B cell (primary cell): ENCODE results near the gene WBP2. TPM values are rescaled to one million over a fixed set of nuclear protein-coding genes. Genes with fewer than 3 reads are reported as not detected.

Source experiments
- ATAC-seq: fragments of 200-7000 bp; cut with Tn5 transposase; one replicate; pipeline ENCODE4 v1.10.0; 2021; ENCODE audit warnings: low read depth, mild to moderate bottlenecking, moderate number of reproducible peaks, moderate library complexity
- CTCF ChIA-PET: fragments of 350-600 bp; sonication (Branson Sonifier 250); formaldehyde crosslinking; loops from one replicate; lab custom pipeline; 2021; ENCODE audit warnings: antibody characterized with exemption, inconsistent platforms; lab: Charles Lee
- POLR2A ChIA-PET: fragments of 350-600 bp; sonication (Branson Sonifier 250); formaldehyde crosslinking; loops from one replicate; lab custom pipeline; 2021; ENCODE audit warnings: antibody characterized with exemption; lab: Charles Lee
- DNase-seq: peaks from one replicate; pipeline ENCODE4 v3.0.0; 2013
- H2AFZ ChIP-seq: 2 replicates; pipeline ENCODE4 v1.6.1; 2012; ENCODE audit warnings: mild to moderate bottlenecking, low read depth, low read length; ENCODE audit not compliant: insufficient read depth, poor library complexity, severe bottlenecking
- H3K27ac ChIP-seq, 2 donors: 1 replicate in 1 of 2; 2 replicates in 1 of 2; pipeline ENCODE4 v1.5.1; 2012 to 2013; ENCODE audit warnings: low read length in 2 of 2, mild to moderate bottlenecking in 2 of 2, moderate library complexity in 1 of 2
- H3K27me3 ChIP-seq, 4 experiments: fragments of 200-600 bp in 1 of 4; sonication (generic) in 1 of 4; replicated peaks in 1 of 4; 1 replicate in 2 of 4; 2 replicates in 2 of 4; pipeline versions ENCODE4 v1.6.1 to v1.7.0; 2013 to 2016; ENCODE audit warnings: low read length in 3 of 4, mild to moderate bottlenecking in 2 of 4, mixed read lengths in 1 of 4, moderate library complexity in 1 of 4; ENCODE audit not compliant: insufficient read depth in 4 of 4, control insufficient read depth in 3 of 4; ENCODE audit errors: control extremely low read depth in 1 of 4
- H3K36me3 ChIP-seq, 2 experiments: replicated peaks in 1 of 2; 1 replicate in 1 of 2; 2 replicates in 1 of 2; pipeline versions ENCODE4 v1.6.1 to v1.7.1; 2013; ENCODE audit warnings: low read length in 1 of 2; ENCODE audit not compliant: insufficient read depth in 2 of 2, control insufficient read depth in 1 of 2; ENCODE audit errors: control extremely low read depth in 1 of 2, extremely low read depth in 1 of 2
- H3K4me1 ChIP-seq, 2 donors: fragments of 200-600 bp in 1 of 2; sonication (generic) in 1 of 2; 1 replicate in 1 of 2; 2 replicates in 1 of 2; pipeline versions ENCODE4 v1.5.1 to v1.6.1; 2013 to 2017; ENCODE audit warnings: low read length in 2 of 2; ENCODE audit not compliant: control insufficient read depth in 2 of 2, insufficient read depth in 2 of 2
- H3K4me2 ChIP-seq: replicated peaks from 2 replicates; pipeline ENCODE3; 2012; ENCODE audit warnings: mild to moderate bottlenecking, low read depth, low read length; ENCODE audit not compliant: poor library complexity, severe bottlenecking
- H3K4me3 ChIP-seq, 5 experiments: fragments of 200-600 bp in 1 of 5; sonication (generic) in 1 of 5; 1 replicate in 3 of 5; 2 replicates in 2 of 5; pipeline versions ENCODE4 v1.5.1 to v1.7.0; 2011 to 2016; ENCODE audit warnings: low read length in 4 of 5, mild to moderate bottlenecking in 4 of 5, low read depth in 2 of 5, control low read depth in 1 of 5, moderate library complexity in 1 of 5; ENCODE audit not compliant: insufficient read depth in 1 of 5; ENCODE audit errors: control extremely low read depth in 1 of 5, extremely low read depth in 1 of 5
- H3K79me2 ChIP-seq: fragments of 200-600 bp; sonication (generic); one replicate; pipeline ENCODE4 v1.6.0; 2016; ENCODE audit warnings: low read length; ENCODE audit not compliant: control insufficient read depth, insufficient read depth
- H3K9ac ChIP-seq: fragments of 200-600 bp; sonication (generic); 2 replicates; pipeline ENCODE4 v1.6.1; 2017; ENCODE audit warnings: mild to moderate bottlenecking, low read length, moderate library complexity
- H3K9me3 ChIP-seq, 3 donors: one replicate each; pipeline versions ENCODE4 v1.6.1 to v1.7.1; 2013; ENCODE audit warnings: low read length in 2 of 3; ENCODE audit not compliant: control insufficient read depth in 2 of 3, insufficient read depth in 1 of 3; ENCODE audit errors: control extremely low read depth in 1 of 3
- H4K20me1 ChIP-seq: 2 replicates; pipeline ENCODE4 v1.6.0; 2012; ENCODE audit warnings: mild to moderate bottlenecking, low read length; ENCODE audit not compliant: insufficient read depth, control insufficient read depth, poor library complexity, severe bottlenecking
- H3K27ac Mint-ChIP-seq: one replicate; pipeline ENCODE4 v1.8.0; 2021; ENCODE audit warnings: mixed read lengths
- H3K27me3 Mint-ChIP-seq: one replicate; pipeline ENCODE4 v1.8.0; 2021; ENCODE audit warnings: mixed read lengths
- H3K4me1 Mint-ChIP-seq: one replicate; pipeline ENCODE4 v1.8.0; 2021; ENCODE audit warnings: mixed read lengths
- H3K4me3 Mint-ChIP-seq: one replicate; pipeline ENCODE4 v1.8.0; 2021; ENCODE audit warnings: mixed read lengths
- H3K9me3 Mint-ChIP-seq: one replicate; pipeline ENCODE4 v1.8.0; 2022; ENCODE audit warnings: mixed read lengths; ENCODE audit not compliant: insufficient read depth
- EZH2 ChIP-seq: IDR thresholded peaks from 2 replicates; pipeline ENCODE4 v1.6.1; 2012; ENCODE audit warnings: borderline replicate concordance, low read depth, mild to moderate bottlenecking, moderate library complexity, low read length; ENCODE audit not compliant: insufficient read depth, poor library complexity, severe bottlenecking
- WGBS: methylation state at CpG from one replicate; pipeline ENCODE4 v1.1.5; 2013; ENCODE audit warnings: missing lambda C conversion rate; ENCODE audit not compliant: insufficient coverage; 5-methylcytosine and 5-hydroxymethylcytosine counted together
- intact Hi-C: fragments of 100-400 bp; cut with micrococcal nuclease; formaldehyde crosslinking; loops from one replicate; pipeline ENCODE4 v1.10.0; 2022
- polyA plus RNA-seq: library from polyadenylated mRNA; depleted of rRNA; stranded (reverse); fragments of >200 nt; gene quantifications from 2 replicates; pipeline ENCODE4 v1.2.3, GENCODE V29; 2012
- total RNA-seq, 2 donors: library from RNA; stranded (reverse); fragments of 120-200 nt in 1 of 2; gene quantifications; 1 replicate in 1 of 2; 2 replicates in 1 of 2; pipeline versions ENCODE4 v1.2.3 to v1.2.4, GENCODE V29; 2013 to 2022
- TF ChIP-seq, protein P1 (sequence below): fragments of 200-600 bp; IDR thresholded peaks from one replicate; pipeline ENCODE4 v1.8.0; 2022; ENCODE audit warnings: antibody characterized with exemption, mild to moderate bottlenecking

WBP2 gene
- total and polyA plus RNA-seq, 2 donors (not counting 1 experiment from before 2014, with no cell fraction given) = 88.6 to 140 TPM

GRCh38 chr17:75825748-75826370 is 29.3 kb downstream of the WBP2 start:
- H3K9ac ChIP-seq = no peak overlapping the region
- H3K9me3 ChIP-seq = no peaks in the 10 kb centered on the region
- no peak overlapping the region for H3K4me3 ChIP-seq
- no peaks in the 10 kb centered on the region for H3K27me3 ChIP-seq
- no peak for TF ChIP-seq EZH2
- TF ChIP-seq, protein P1, sequence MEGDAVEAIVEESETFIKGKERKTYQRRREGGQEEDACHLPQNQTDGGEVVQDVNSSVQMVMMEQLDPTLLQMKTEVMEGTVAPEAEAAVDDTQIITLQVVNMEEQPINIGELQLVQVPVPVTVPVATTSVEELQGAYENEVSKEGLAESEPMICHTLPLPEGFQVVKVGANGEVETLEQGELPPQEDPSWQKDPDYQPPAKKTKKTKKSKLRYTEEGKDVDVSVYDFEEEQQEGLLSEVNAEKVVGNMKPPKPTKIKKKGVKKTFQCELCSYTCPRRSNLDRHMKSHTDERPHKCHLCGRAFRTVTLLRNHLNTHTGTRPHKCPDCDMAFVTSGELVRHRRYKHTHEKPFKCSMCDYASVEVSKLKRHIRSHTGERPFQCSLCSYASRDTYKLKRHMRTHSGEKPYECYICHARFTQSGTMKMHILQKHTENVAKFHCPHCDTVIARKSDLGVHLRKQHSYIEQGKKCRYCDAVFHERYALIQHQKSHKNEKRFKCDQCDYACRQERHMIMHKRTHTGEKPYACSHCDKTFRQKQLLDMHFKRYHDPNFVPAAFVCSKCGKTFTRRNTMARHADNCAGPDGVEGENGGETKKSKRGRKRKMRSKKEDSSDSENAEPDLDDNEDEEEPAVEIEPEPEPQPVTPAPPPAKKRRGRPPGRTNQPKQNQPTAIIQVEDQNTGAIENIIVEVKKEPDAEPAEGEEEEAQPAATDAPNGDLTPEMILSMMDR = no peak
- no peak for ATAC-seq
- no peaks in the 10 kb centered on the region for H4K20me1 ChIP-seq
- ChIA-PET CTCF (interaction anchor here (0.7 to 6.8 kb wide), 16 partner anchors 11 to 241 kb away, joined by 3 to 83 read pairs (median 6); partner anchors contain the start of genes GALK1, TRIM47 and UNK), POLR2A (interaction anchor here (0.6 to 1.9 kb wide), 4 partner anchors 8 to 29 kb away, joined by 3 to 7 read pairs (median 4); partner anchors contain the start of gene WBP2)
- no peaks in the 10 kb centered on the region for H3K79me2 ChIP-seq
- Mint-ChIP-seq H3K27ac (no peak overlapping the region), H3K4me1 (peaks cover 24% of the 10 kb centered on the region), H3K27me3 (no peaks in the 10 kb centered on the region), H3K9me3 (no peaks in the 10 kb centered on the region), H3K4me3 (no peak overlapping the region)
- no peak overlapping the region for H3K27ac ChIP-seq
- intact Hi-C loops = loop anchor here (2.0 kb wide), 1 partner anchor 41 kb away; the partner anchor contains the start of gene UNK
- H3K4me1 ChIP-seq = peaks cover 8 to 19% of the 10 kb centered on the region in 2 donors
- H2AFZ ChIP-seq = no peak overlapping the region
- peaks cover 0 to 52% of the 10 kb centered on the region in 2 experiments for H3K36me3 ChIP-seq
- H3K4me2 ChIP-seq = no peak overlapping the region
- 95% methylated on average over 6 of the region's 12 CpGs for WGBS
- DNase-seq = no peak

- intact Hi-C loops = no loop called here
- no peak overlapping the region for H3K27ac ChIP-seq
- CTCF ChIA-PET = interaction anchor here (0.8 to 6.8 kb wide), 8 partner anchors 16 to 180 kb away, joined by 3 to 83 read pairs (median 5); partner anchors contain the start of genes GALK1 and UNK
- no peaks in the 10 kb centered on the region for H3K9me3 Mint-ChIP-seq
- ATAC-seq = no peak
- no peak for DNase-seq
- no peaks in the 10 kb centered on the region for H3K27me3 ChIP-seq
- POLR2A ChIA-PET = interaction anchor here (0.6 to 1.4 kb wide), 3 partner anchors 8 to 30 kb away, joined by 3 to 7 read pairs (median 3); partner anchors contain the start of gene WBP2
- no peak overlapping the region for H3K4me3 Mint-ChIP-seq
- H3K79me2 ChIP-seq = no peaks in the 10 kb centered on the region
- no peaks in the 10 kb centered on the region for H3K27me3 Mint-ChIP-seq
- no peak overlapping the region for H2AFZ ChIP-seq
- H3K9ac ChIP-seq = no peak overlapping the region
- no peak overlapping the region for H3K27ac Mint-ChIP-seq
- H3K4me2 ChIP-seq = no peak overlapping the region
- H3K9me3 ChIP-seq = no peaks in the 10 kb centered on the region
- 94% methylated on average over 10 of the region's 13 CpGs for WGBS
- no peaks in the 10 kb centered on the region for H4K20me1 ChIP-seq
- no peak for TF ChIP-seq EZH2
- TF ChIP-seq, protein P1 = no peak
- peaks cover 0 to 52% of the 10 kb centered on the region in 2 experiments for H3K36me3 ChIP-seq
- H3K4me1 ChIP-seq = peaks cover 8 to 19% of the 10 kb centered on the region in 2 donors
- H3K4me3 ChIP-seq = no peak overlapping the region
- peaks cover 24% of the 10 kb centered on the region for H3K4me1 Mint-ChIP-seq
Observed at GRCh38 chr17:75825149-75825552, 30.0 kb downstream of the WBP2 start.
